Uterus (tissue), 4 donors: ENCODE data around the gene WASHC4. TPM values are rescaled to one million over a fixed set of nuclear protein-coding genes. Genes with fewer than 3 reads are reported as not detected.

ENCODE experiments used
- DNase-seq, 2 donors: peaks; one replicate each; pipeline ENCODE4 v3.0.0-alpha.2; 2019 to 2020
- H3K27ac ChIP-seq, 2 donors: fragments of 200-600 bp; sonication (generic); 1 replicate in 1 of 2; 2 replicates in 1 of 2; pipeline ENCODE4 v1.5.1; 2016 to 2018
- H3K27me3 ChIP-seq, 2 donors: fragments of 200-600 bp; sonication (generic); one replicate each; pipeline ENCODE4 v1.5.1; 2018 to 2019; ENCODE audit warnings: control low read depth in 1 of 2
- H3K36me3 ChIP-seq, 2 donors: fragments of 200-600 bp; sonication (generic); one replicate each; pipeline ENCODE4 v1.5.1; 2019; ENCODE audit warnings: control low read depth in 1 of 2
- H3K4me1 ChIP-seq, 2 donors: fragments of 200-600 bp; sonication (generic); one replicate each; pipeline ENCODE4 v1.5.1; 2018 to 2019; ENCODE audit warnings: control low read depth in 1 of 2
- H3K4me3 ChIP-seq, 2 donors: fragments of 200-600 bp; sonication (generic); 1 replicate in 1 of 2; 2 replicates in 1 of 2; pipeline ENCODE4 v1.5.1; 2018 to 2019; ENCODE audit warnings: mild to moderate bottlenecking in 1 of 2
- H3K9me3 ChIP-seq, 2 donors: fragments of 200-600 bp; sonication (generic); one replicate each; pipeline ENCODE4 v1.5.1; 2019; ENCODE audit warnings: control low read depth in 1 of 2
- POLR2A ChIP-seq, 2 donors: fragments of 450-650 bp; IDR thresholded peaks; one replicate each; pipeline ENCODE4 v1.6.1; 2016; ENCODE audit warnings: antibody characterized with exemption in 2 of 2, mild to moderate bottlenecking in 1 of 2, moderate library complexity in 1 of 2
- intact Hi-C: fragments of 100-400 bp; cut with DNase I; formaldehyde crosslinking; loops from one replicate; pipeline ENCODE4 v1.15.1; 2023; ENCODE audit warnings: low total_unique reads
- total RNA-seq, 4 donors: library from RNA; depleted of rRNA in 3 of 4; stranded (reverse); fragments of >200 nt in 3 of 4; gene quantifications; one replicate each; pipeline versions ENCODE4 v1.1.0 to v1.2.4, GENCODE V29; 2014 to 2023
- TF ChIP-seq, protein P1 (sequence below), 4 experiments: fragments of 200-600 bp in 2 of 4; fragments of 450-650 bp in 2 of 4; sonication (generic) in 2 of 4; IDR thresholded peaks; one replicate each; pipeline ENCODE4 v1.5.1; 2016 to 2019; ENCODE audit warnings: antibody characterized with exemption in 4 of 4, mild to moderate bottlenecking in 2 of 4, moderate library complexity in 1 of 4
- donor health status: DM: yes; HTN: yes; CAD: no.

The WASHC4 gene
- total RNA-seq, 4 donors from 2014 or later = 44.1 to 162 (median 59.9) TPM

DNA sequence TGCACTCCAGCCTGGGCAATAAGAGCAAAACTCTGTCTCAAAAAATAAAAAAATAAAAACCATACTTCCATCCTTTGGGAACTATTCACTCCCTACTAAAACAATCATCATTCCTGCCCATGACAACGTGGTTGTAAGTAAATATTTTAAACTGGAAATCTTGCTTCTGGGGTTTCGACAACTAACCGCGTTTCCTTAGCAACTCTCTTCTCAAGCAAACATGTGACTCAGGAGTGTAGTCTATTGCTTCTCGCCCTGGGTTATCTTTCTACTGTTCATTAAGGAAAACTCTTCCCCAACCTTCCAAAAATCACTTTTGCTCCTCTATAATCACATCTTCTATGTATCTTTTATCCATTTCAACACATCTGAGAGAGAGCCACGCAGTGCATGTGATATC is 106.6 kb downstream of the WASHC4 start:
- intact Hi-C loops = no loop called here
- DNase-seq = no peak
- Histone ChIP-seq H3K36me3 (no peaks in the 10 kb centered on the region), H3K4me3 (no peak overlapping the region), H3K9me3 (no peaks in the 10 kb centered on the region), H3K27me3 (no peaks in the 10 kb centered on the region), H3K4me1 (no peaks in the 10 kb centered on the region), H3K27ac (peak overlapping the region in 1 of 2 donors; percentile 77)
- TF ChIP-seq POLR2A (IDR thresholded peaks at IDR 0.05) = no peak
- TF ChIP-seq, protein P1, sequence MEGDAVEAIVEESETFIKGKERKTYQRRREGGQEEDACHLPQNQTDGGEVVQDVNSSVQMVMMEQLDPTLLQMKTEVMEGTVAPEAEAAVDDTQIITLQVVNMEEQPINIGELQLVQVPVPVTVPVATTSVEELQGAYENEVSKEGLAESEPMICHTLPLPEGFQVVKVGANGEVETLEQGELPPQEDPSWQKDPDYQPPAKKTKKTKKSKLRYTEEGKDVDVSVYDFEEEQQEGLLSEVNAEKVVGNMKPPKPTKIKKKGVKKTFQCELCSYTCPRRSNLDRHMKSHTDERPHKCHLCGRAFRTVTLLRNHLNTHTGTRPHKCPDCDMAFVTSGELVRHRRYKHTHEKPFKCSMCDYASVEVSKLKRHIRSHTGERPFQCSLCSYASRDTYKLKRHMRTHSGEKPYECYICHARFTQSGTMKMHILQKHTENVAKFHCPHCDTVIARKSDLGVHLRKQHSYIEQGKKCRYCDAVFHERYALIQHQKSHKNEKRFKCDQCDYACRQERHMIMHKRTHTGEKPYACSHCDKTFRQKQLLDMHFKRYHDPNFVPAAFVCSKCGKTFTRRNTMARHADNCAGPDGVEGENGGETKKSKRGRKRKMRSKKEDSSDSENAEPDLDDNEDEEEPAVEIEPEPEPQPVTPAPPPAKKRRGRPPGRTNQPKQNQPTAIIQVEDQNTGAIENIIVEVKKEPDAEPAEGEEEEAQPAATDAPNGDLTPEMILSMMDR (IDR thresholded peaks at IDR 0.05) = no peak

DNA sequence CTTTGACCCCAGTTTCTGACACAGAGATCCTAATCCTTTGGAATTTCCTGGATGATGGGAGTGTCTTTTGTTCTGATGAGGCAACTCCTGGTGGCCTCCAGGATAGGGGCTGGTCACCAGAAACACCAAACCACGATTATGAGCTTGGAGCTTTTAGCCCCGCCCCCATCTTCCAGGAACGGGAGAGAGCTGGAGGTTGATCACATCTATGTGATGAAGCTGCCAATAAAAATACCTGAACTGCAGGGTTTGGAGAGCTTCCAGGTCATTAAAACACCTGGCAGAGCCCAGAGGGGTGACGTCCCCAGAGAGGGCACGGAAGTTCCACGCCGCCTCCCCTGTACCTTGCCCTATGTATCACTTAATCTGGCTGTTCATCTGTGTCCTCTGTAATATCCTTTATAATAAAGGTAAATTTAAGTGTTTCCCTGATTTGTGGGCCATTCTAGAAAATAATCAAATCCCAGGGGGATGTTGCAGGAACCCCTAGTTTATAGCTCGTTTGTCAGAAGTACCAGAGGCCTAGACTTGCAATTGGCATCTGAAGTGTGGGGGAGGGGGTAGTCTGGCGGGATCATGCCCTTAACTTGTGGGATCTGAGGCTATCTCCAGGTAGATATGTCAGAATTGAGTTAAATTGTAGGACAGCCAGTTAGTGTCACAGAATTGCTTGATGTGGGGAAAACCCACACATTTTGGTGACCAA is 107.3 kb downstream of the WASHC4 start:
- Histone ChIP-seq H3K4me1 (no peaks in the 10 kb centered on the region), H3K4me3 (no peak overlapping the region), H3K9me3 (no peaks in the 10 kb centered on the region), H3K27ac (peak overlapping the region in 1 of 2 donors; percentile 77), H3K27me3 (no peaks in the 10 kb centered on the region), H3K36me3 (no peaks in the 10 kb centered on the region)
- TF ChIP-seq, protein P1 (IDR thresholded peaks at IDR 0.05) = no peak
- TF ChIP-seq POLR2A (IDR thresholded peaks at IDR 0.05) = no peak
- no peak for DNase-seq
- intact Hi-C loops = no loop called here

DNA sequence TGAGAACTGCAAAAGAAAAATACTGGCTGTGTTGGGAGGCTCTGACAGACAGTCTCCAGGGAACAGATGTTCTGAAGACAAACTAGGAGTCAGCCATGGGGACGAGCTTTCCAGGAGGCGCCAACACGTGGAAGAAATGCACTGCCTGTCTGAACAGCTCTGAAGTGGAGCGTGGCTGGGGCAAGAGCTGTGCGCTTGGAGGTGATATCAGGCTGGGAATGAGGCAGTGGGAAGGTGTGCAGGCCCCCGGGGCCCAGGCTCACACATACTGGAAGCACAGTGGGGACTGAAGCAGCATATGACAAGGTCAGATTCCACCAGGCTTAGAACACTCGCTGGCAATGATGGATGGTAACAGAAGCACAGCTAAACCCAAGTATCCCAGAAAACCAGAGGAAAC is 110.9 kb downstream of the WASHC4 start:
- no peak for DNase-seq
- peak overlapping the region in 1 of 2 donors; percentile 77 for H3K27ac ChIP-seq
- no peaks in the 10 kb centered on the region for H3K4me1 ChIP-seq
- no peaks in the 10 kb centered on the region for H3K27me3 ChIP-seq
- intact Hi-C loops = no loop called here
- H3K4me3 ChIP-seq = no peak overlapping the region
- TF ChIP-seq, protein P1 (IDR thresholded peaks at IDR 0.05) = no peak
- no peak for TF ChIP-seq POLR2A (IDR thresholded peaks at IDR 0.05)
- H3K36me3 ChIP-seq = no peaks in the 10 kb centered on the region
- no peaks in the 10 kb centered on the region for H3K9me3 ChIP-seq

Other genes with a start within 250 kb of the WASHC4 start
- 10 to 100 TPM; 10.3 to 52.6 (median 23.9) TPM for gene SLC41A2, start 149.4 kb upstream of the WASHC4 start, total RNA-seq
- 10 to 100 TPM in 3 of 4 donors, 1 to 10 TPM in 1; 8.6 to 29.4 (median 14.5) TPM for gene NOPCHAP1, start 121.4 kb upstream of the WASHC4 start, total RNA-seq
- 10 to 100 TPM in 1 of 4 donors, 1 to 10 TPM in 2, under 1 TPM in 1; 0.77 to 21.4 (median 3.0) TPM for gene ALDH1L2, start 23.3 kb upstream of the WASHC4 start, total RNA-seq
- gene APPL2, start 128.4 kb downstream of the WASHC4 start, total RNA-seq = 10 to 100 TPM; 14.3 to 52.6 (median 31.4) TPM
- gene C12orf75, start 223.0 kb downstream of the WASHC4 start, total RNA-seq = 10 to 100 TPM; 19.6 to 57.1 (median 30.1) TPM